RWPE1 (cell line): ENCODE data around the gene FRMD3.
A peak's percentile ranks its signal among the peaks of the same experiment; 100 is the strongest.

Experiments used
- CTCF ChIA-PET: fragments of 350-600 bp; sonication (Branson Sonifier 250); formaldehyde crosslinking; extraction: SDS; loops from one replicate; lab custom pipeline; 2021; lab: Yijun Ruan, JAX
- POLR2A ChIA-PET: fragments of 400-600 bp; formaldehyde crosslinking; extraction: SDS; loops from one replicate; lab custom pipeline; 2020; ENCODE audit warnings: antibody characterized with exemption; ENCODE audit not compliant: low non-redundant PET; lab: Yijun Ruan, JAX
- DNase-seq: peaks from one replicate; pipeline ENCODE4 v3.0.0; 2012; ENCODE audit warnings: low spot score
- H3K27ac ChIP-seq: fragments of 450-650 bp; 2 replicates; pipeline ENCODE4 v1.5.1; 2017
- CTCF ChIP-seq: fragments of 450-650 bp; conservative IDR thresholded peaks from 2 replicates; pipeline ENCODE4 v1.5.1; 2017; ENCODE audit warnings: low read depth, mild to moderate bottlenecking

The FRMD3 gene

GRCh38 chr9:83220730-83221129 lies 317.5 kb downstream of the FRMD3 start:
- CTCF ChIA-PET, result interaction anchor here (0.6 to 2.1 kb wide), 11 partner anchors 9 to 442 kb away, joined by 3 to 28 read pairs (median 5); no protein-coding TSS in a partner anchor
- DNase-seq, result peak; percentile 55
- no peak for TF ChIP-seq CTCF
- POLR2A ChIA-PET, result interaction anchor here (0.5 kb wide), 1 partner anchor 80 kb away, joined by 3 read pairs; no protein-coding TSS in a partner anchor
- no peak overlapping the region for H3K27ac ChIP-seq

- ChIA-PET CTCF (interaction anchor here (0.5 to 2.1 kb wide), 25 partner anchors 10 to 824 kb away, joined by 3 to 28 read pairs (median 4); partner anchors contain the start of genes FRMD3, IDNK and RASEF), POLR2A (no interaction called here)
- peak overlapping the region; percentile 34 for H3K27ac ChIP-seq
- TF ChIP-seq CTCF, result peak; percentile 33
- DNase-seq, result no peak
These were observed 318.2 kb downstream of the FRMD3 start for GRCh38 chr9:83219924-83220438.

DNA sequence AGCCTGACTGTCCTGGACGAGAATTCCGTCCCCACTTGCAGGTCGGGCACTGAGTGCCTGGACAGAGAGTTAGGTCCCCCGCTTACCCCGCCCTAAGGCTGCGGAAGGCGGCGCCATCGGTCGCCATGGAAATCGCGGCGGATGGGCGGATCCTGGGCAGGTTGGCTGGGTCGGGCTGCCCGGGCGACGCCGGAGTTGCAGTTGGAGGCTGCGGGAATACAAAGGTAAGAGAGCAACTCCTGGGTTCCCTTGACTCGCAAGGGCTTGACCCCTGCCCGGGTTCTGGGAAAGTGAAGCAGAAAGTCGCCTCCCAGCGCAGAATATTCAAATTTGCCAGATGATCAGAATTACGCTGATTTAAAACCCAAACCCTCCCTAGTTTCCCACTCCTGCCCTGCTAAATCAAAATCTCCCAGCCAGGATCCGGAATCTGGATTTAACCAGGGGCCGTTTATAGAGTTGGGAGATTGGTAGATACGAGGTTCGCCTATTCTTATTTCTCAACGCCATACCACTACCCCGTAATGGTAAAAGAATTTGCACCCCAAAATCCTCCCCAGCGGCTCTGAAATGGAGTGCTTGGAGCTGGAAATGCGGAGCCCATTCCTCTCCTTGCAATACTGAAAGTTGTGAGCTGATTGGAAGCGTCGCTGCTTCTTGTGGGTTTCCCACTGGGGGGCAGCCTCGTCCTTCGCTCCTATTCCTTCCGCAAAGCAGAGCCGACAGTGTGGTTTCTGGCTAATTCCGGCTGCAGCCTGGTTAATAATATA lies 318.9 kb downstream of the FRMD3 start:
- peak; percentile 84 for TF ChIP-seq CTCF
- DNase-seq, result peak; percentile 88
- CTCF ChIA-PET, result interaction anchor here (0.5 to 2.1 kb wide), 29 partner anchors 9 to 824 kb away, joined by 3 to 28 read pairs (median 4); partner anchors contain the start of genes FRMD3, IDNK and RASEF
- H3K27ac ChIP-seq, result peak overlapping the region; percentile 34
- POLR2A ChIA-PET, result no interaction called here

DNA sequence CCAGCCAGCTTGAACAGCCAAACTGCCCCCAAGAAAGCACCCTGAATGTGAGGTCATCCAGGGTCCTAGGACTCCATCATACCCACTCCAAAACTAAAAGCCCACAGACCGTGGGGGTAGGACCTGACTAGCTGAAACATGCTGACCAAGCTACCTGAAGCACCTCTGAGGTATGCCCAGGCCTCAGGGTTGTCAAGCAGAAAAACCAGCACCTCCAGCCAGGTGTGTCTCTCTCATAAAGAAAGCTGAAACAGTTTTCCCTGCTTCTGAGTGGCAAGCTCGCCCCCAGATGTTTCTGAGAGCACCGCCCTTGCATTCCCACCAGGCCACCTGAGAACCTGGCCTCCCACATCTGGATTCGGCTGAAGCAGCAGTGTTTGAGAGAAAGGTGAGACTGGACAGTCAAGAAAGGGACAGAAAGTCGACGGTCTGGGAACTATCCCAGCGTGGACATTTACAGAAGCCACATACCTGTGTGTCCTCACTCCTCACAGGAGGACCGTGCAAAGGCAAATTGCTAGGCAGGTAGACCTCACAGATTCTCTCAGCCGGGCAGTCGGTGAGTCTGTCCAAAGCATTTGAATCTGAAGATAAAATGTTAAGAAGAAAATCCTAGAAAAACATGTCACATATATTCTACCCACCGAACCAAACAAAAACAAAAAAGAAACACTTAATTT lies 319.6 kb downstream of the FRMD3 start:
- ChIA-PET POLR2A (no interaction called here), CTCF (interaction anchor here (1.0 kb wide), 1 partner anchor 399 kb away, joined by 3 read pairs; no protein-coding TSS in a partner anchor)
- no peak for TF ChIP-seq CTCF
- no peak for DNase-seq
- H3K27ac ChIP-seq, result no peak overlapping the region

GRCh38 chr9:83209188-83209731 lies 328.9 kb downstream of the FRMD3 start:
- POLR2A ChIA-PET, result no interaction called here
- no peak for TF ChIP-seq CTCF
- DNase-seq, result no peak
- CTCF ChIA-PET, result interaction anchor here (1.2 kb wide), 1 partner anchor 11 kb away, joined by 5 read pairs; no protein-coding TSS in a partner anchor
- no peak overlapping the region for H3K27ac ChIP-seq
